Left ventricle myocardium inferior (tissue), 1 donor: Measurements from ENCODE around the gene MSI2. TPM values are rescaled to one million over a fixed set of nuclear protein-coding genes. Genes with fewer than 3 reads are reported as not detected.

ENCODE experiments used
- DNase-seq: peaks from one replicate; pipeline ENCODE4 v3.0.0-alpha.2; 2020
- H3K27ac ChIP-seq: fragments of 200-600 bp; replicated peaks from 2 replicates; pipeline ENCODE4 v1.8.0; 2021
- H3K27me3 ChIP-seq: fragments of 200-600 bp; 2 replicates; pipeline ENCODE4 v1.8.0; 2021; ENCODE audit warnings: low read depth
- H3K36me3 ChIP-seq: fragments of 200-600 bp; 2 replicates; pipeline ENCODE4 v1.8.0; 2021
- H3K4me1 ChIP-seq: fragments of 200-600 bp; 2 replicates; pipeline ENCODE4 v1.8.0; 2021
- H3K4me3 ChIP-seq: fragments of 200-600 bp; 2 replicates; pipeline ENCODE4 v1.8.0; 2021; ENCODE audit warnings: mild to moderate bottlenecking, moderate library complexity
- H3K9me3 ChIP-seq: fragments of 200-600 bp; replicated peaks from 2 replicates; pipeline ENCODE4 v1.8.0; 2021
- intact Hi-C: fragments of 100-400 bp; cut with micrococcal nuclease; formaldehyde crosslinking; loops from one replicate; pipeline ENCODE4 v1.11.0; 2022
- total RNA-seq: library from RNA; stranded (reverse); fragmentation: NEBNext Ultra II Directional; extraction: Animal tissue kit (Norgen Biotek cat#: 25700); gene quantifications from one replicate; pipeline ENCODE4 v1.2.1, GENCODE V29; 2021
- TF ChIP-seq, protein P1 (sequence below): fragments of 200-600 bp; IDR thresholded peaks from 2 replicates; pipeline ENCODE4 v1.8.0; 2021; ENCODE audit warnings: antibody characterized with exemption, mild to moderate bottlenecking, borderline replicate concordance
- donor health status: DM: no; HTN: yes; CAD: no; lungs with severe emphysema.

MSI2 gene
- total RNA-seq, 1 donor from 2014 or later = 118 TPM

GRCh38 chr17:57381498-57381897 lies 125.2 kb downstream of the MSI2 start:
- Histone ChIP-seq H3K36me3 (no peaks in the 10 kb centered on the region), H3K27me3 (no peaks in the 10 kb centered on the region), H3K4me3 (no peak overlapping the region), H3K4me1 (peaks cover 43% of the 10 kb centered on the region), H3K9me3 (peaks cover 12% of the 10 kb centered on the region), H3K27ac (no peak overlapping the region)
- TF ChIP-seq, protein P1, sequence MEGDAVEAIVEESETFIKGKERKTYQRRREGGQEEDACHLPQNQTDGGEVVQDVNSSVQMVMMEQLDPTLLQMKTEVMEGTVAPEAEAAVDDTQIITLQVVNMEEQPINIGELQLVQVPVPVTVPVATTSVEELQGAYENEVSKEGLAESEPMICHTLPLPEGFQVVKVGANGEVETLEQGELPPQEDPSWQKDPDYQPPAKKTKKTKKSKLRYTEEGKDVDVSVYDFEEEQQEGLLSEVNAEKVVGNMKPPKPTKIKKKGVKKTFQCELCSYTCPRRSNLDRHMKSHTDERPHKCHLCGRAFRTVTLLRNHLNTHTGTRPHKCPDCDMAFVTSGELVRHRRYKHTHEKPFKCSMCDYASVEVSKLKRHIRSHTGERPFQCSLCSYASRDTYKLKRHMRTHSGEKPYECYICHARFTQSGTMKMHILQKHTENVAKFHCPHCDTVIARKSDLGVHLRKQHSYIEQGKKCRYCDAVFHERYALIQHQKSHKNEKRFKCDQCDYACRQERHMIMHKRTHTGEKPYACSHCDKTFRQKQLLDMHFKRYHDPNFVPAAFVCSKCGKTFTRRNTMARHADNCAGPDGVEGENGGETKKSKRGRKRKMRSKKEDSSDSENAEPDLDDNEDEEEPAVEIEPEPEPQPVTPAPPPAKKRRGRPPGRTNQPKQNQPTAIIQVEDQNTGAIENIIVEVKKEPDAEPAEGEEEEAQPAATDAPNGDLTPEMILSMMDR = no peak
- no peak for DNase-seq
- intact Hi-C loops = no loop called here

DNA sequence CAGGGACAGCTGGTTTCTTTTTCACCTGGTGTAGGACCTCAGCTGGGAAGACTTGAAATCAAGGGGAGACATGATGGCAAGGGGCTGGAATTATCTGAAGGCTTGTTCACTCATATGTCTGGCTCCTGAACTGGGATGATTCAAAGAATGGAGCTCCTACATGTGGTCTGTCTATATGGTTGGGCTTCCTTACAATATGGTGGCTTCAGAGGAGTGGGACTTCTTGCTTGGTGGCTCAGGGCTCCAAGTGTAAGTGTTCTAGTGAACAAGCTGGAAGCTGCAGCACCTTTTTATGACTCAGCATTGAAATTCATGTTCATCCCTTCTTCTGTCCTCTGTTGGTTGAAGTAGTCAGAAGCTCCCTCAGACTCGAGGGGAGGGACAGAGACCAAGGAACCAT lies 127.9 kb downstream of the MSI2 start:
- intact Hi-C loops = no loop called here
- Histone ChIP-seq H3K27ac (no peak overlapping the region), H3K36me3 (no peaks in the 10 kb centered on the region), H3K4me1 (peaks cover 33% of the 10 kb centered on the region), H3K4me3 (no peak overlapping the region), H3K9me3 (peaks cover 27% of the 10 kb centered on the region), H3K27me3 (no peaks in the 10 kb centered on the region)
- no peak for DNase-seq
- TF ChIP-seq, protein P1 = no peak

DNA sequence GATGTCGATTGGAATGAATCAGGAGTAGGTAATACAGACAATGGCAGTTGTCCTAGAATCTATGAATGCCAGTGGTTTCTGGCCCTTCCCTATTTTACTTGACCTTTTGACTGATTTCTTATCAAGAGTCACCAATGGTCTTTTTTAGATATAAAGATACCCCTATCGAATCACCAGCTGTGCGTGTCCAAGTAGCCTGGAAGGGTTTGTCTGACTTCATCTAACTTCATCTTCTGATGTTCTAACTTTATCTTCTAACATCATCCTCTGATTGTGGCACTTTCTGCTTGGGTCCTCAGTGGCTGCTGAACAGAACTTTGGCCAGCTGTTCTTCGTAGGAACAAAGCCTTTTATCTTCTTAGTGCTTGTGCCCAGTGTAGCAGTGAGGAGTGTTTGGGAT lies 129.7 kb downstream of the MSI2 start:
- TF ChIP-seq, protein P1 = no peak
- H3K27me3 ChIP-seq = no peaks in the 10 kb centered on the region
- H3K4me3 ChIP-seq = no peak overlapping the region
- intact Hi-C loops = no loop called here
- H3K4me1 ChIP-seq = peaks cover 16% of the 10 kb centered on the region
- H3K36me3 ChIP-seq = no peaks in the 10 kb centered on the region
- peaks cover 27% of the 10 kb centered on the region for H3K9me3 ChIP-seq
- no peak overlapping the region for H3K27ac ChIP-seq
- DNase-seq = no peak

GRCh38 chr17:57387575-57387974 lies 131.3 kb downstream of the MSI2 start:
- peaks cover 27% of the 10 kb centered on the region for H3K9me3 ChIP-seq
- H3K4me1 ChIP-seq = peaks cover 5% of the 10 kb centered on the region
- intact Hi-C loops = no loop called here
- H3K27me3 ChIP-seq = no peaks in the 10 kb centered on the region
- H3K4me3 ChIP-seq = no peak overlapping the region
- no peaks in the 10 kb centered on the region for H3K36me3 ChIP-seq
- no peak overlapping the region for H3K27ac ChIP-seq
- no peak for DNase-seq
- TF ChIP-seq, protein P1 = no peak

GRCh38 chr17:57388131-57388725 lies 131.9 kb downstream of the MSI2 start:
- TF ChIP-seq, protein P1 = no peak
- DNase-seq = no peak
- intact Hi-C loops = no loop called here

More at GRCh38 chr17:57388131-57388725, 131.9 kb downstream of the MSI2 start:
- H3K4me1 ChIP-seq = peaks cover 4% of the 10 kb centered on the region
- H3K4me3 ChIP-seq = no peak overlapping the region
- H3K9me3 ChIP-seq = peaks cover 32% of the 10 kb centered on the region
- H3K36me3 ChIP-seq = peaks cover 5% of the 10 kb centered on the region
- no peak overlapping the region for H3K27ac ChIP-seq
- no peaks in the 10 kb centered on the region for H3K27me3 ChIP-seq
